ENCODE results near the gene CHMP4A.

CHMP4A gene

DNA sequence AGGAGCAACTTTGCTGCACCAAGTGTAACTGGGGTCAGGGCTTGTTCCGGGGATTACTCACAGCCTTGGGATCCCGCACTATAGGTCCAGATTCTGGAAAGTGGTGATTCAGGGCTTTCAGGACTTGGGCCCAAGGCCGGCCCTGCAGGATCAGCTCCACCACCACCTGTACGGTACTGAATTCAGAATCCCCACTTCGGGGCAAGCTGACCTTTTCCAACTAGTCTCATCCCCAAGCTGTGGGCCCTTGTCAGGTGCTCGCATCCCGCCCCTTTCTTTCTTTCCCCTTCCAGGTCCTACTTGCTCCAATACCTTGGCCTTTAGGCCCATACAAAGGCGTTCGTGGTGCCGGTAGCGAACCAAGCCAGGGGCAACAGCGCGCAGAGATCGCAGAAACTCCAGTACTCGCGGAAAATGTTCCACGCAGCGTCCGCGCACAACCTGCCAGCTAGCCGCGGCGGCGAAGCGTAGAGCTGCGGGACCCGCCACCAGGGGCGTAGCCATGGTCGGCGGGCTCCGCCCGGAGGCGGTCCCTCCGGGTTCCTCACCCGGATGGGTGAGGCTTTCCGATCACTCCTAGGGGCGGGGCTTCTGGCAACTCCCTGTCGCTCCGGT, 28.6 kb upstream of the CHMP4A start:
- Mint-ChIP-seq H3K27ac (peak overlapping the region; percentile 99 to 100 (median 99)), H3K36me3 (ENCODE audit: low read depth) (peaks cover 35% of the 10 kb centered on the region), H3K27me3 (ENCODE audit: low read depth) (no peaks in the 10 kb centered on the region), H3K4me3 (peak overlapping the region; percentile 89 to 99 (median 91)), H3K4me1 (peaks cover 39% of the 10 kb centered on the region), H3K9me3 (no peaks in the 10 kb centered on the region)
- peak; percentile 41 to 59 (median 42) for TF ChIP-seq CTCF (IDR thresholded peaks at IDR 0.05; ENCODE audit: unreplicated experiment in 3 of 3)

- Mint-ChIP-seq H3K27ac (peak overlapping the region in 2 of 3 experiments; percentile 37 to 42), H3K9me3 (no peaks in the 10 kb centered on the region), H3K4me3 (peak overlapping the region; percentile 89 to 99 (median 91)), H3K36me3 (ENCODE audit: low read depth) (peaks cover 50% of the 10 kb centered on the region), H3K4me1 (peaks cover 39% of the 10 kb centered on the region), H3K27me3 (ENCODE audit: low read depth) (no peaks in the 10 kb centered on the region)
- TF ChIP-seq CTCF (IDR thresholded peaks at IDR 0.05; ENCODE audit: unreplicated experiment in 3 of 3), result no peak
These were observed 27.0 kb upstream of the CHMP4A start for GRCh38 chr14:24240110-24240918.

DNA sequence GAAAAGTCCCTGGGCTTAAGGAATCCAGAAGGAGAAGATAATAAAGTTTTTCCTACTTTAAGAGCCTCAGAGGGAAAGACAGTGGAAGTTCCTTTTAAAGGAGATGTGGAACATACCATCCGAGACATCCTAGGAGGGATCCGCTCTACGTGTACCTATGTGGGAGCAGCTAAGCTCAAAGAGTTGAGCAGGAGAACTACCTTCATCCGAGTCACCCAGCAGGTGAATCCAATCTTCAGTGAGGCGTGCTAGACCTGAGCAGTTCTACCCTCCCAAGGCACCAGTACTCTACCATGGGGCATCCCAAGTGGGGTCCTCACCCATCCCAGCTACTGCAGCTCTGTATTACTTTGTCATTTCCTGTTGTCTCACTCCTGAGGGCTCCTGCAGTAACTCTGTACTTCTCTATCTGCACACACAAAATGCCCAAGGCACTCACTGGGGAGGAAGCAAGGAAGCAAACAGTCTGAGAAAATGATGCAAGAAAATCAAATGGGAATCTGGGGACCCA, 25.3 kb upstream of the CHMP4A start:
- Mint-ChIP-seq H3K27ac (no peak overlapping the region), H3K4me3 (peak overlapping the region; percentile 20 to 99 (median 55)), H3K9me3 (no peaks in the 10 kb centered on the region), H3K36me3 (ENCODE audit: low read depth) (peaks cover 59% of the 10 kb centered on the region), H3K4me1 (peaks cover 43% of the 10 kb centered on the region), H3K27me3 (ENCODE audit: low read depth) (no peaks in the 10 kb centered on the region)
- no peak for TF ChIP-seq CTCF (IDR thresholded peaks at IDR 0.05; ENCODE audit: unreplicated experiment in 3 of 3)

- Mint-ChIP-seq H3K4me3 (peak overlapping the region; percentile 15 to 99 (median 55)), H3K36me3 (ENCODE audit: low read depth) (peaks cover 59% of the 10 kb centered on the region), H3K27ac (no peak overlapping the region), H3K4me1 (peaks cover 44% of the 10 kb centered on the region), H3K27me3 (ENCODE audit: low read depth) (no peaks in the 10 kb centered on the region), H3K9me3 (no peaks in the 10 kb centered on the region)
- no peak for TF ChIP-seq CTCF (IDR thresholded peaks at IDR 0.05; ENCODE audit: unreplicated experiment in 3 of 3)
These were observed 24.8 kb upstream of the CHMP4A start for GRCh38 chr14:24238123-24238522.

GRCh38 chr14:24237463-24237955, 24.2 kb upstream of the CHMP4A start:
- Mint-ChIP-seq H3K4me3 (peak overlapping the region in 2 of 3 experiments; percentile 15 to 99), H3K36me3 (ENCODE audit: low read depth) (peaks cover 59% of the 10 kb centered on the region), H3K4me1 (peaks cover 44% of the 10 kb centered on the region), H3K27me3 (ENCODE audit: low read depth) (no peaks in the 10 kb centered on the region), H3K9me3 (no peaks in the 10 kb centered on the region), H3K27ac (no peak overlapping the region)
- no peak for TF ChIP-seq CTCF (IDR thresholded peaks at IDR 0.05; ENCODE audit: unreplicated experiment in 3 of 3)
